ENCODE data around the gene STAT3. TPM values are rescaled to one million over a fixed set of nuclear protein-coding genes. Genes with fewer than 3 reads are reported as not detected.
"Not testable (repeated sequence)": the region's sequence is repeated elsewhere in the genome, so short reads cannot be mapped to it uniquely, and the experiment has no call there.

STAT3 gene
- total and polyA plus RNA-seq, 2 donors (not counting 1 experiment from before 2014, with no cell fraction given) = 50.1 to 140 TPM

DNA sequence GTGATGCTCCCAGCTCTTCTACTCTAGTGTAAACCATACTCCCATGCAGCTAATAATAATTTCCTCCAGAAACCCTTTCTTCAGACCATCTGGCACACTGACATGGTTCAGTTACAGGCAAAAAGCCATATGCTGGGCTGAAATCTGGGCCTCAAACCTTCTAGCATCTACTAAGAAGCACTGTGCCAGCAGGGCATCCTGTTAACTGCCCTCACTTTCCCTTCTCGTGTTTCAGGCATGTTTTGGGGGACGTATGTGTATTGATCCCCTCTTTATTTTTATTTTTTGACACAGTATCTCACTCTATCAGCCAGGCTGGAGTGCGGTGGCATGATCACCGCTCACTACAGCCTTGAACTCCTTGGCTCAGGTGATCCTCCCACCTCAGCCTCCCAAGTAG lies 66.7 kb downstream of the STAT3 start:
- Histone ChIP-seq H3K36me3 (replicated peaks in 1 of 2; ENCODE audit: control extremely low read depth in 1 of 2, control insufficient read depth in 1 of 2, extremely low read depth in 1 of 2, insufficient read depth in 2 of 2, low read length in 1 of 2) (peaks cover 0 to 51% of the 10 kb centered on the region in 2 experiments), H3K4me3 (ENCODE audit: control extremely low read depth in 1 of 5, extremely low read depth in 1 of 5, insufficient read depth in 1 of 5, low read depth in 2 of 5, low read length in 4 of 5) (no peak overlapping the region), H3K9ac (ENCODE audit: low read length) (no peak overlapping the region), H3K9me3 (ENCODE audit: control extremely low read depth in 1 of 3, control insufficient read depth in 2 of 3, insufficient read depth in 1 of 3, low read length in 2 of 3) (no peaks in the 10 kb centered on the region), H2AFZ (ENCODE audit: insufficient read depth, low read depth, low read length, poor library complexity, severe bottlenecking) (no peak overlapping the region), H4K20me1 (ENCODE audit: control insufficient read depth, insufficient read depth, low read length, poor library complexity, severe bottlenecking) (peaks cover 7% of the 10 kb centered on the region), H3K27ac (ENCODE audit: low read length in 2 of 2) (no peak overlapping the region), H3K4me1 (ENCODE audit: control insufficient read depth in 2 of 2, insufficient read depth in 2 of 2, low read length in 2 of 2) (peaks cover 12 to 28% of the 10 kb centered on the region in 2 donors), H3K4me2 (replicated peaks; ENCODE audit: low read depth, low read length, poor library complexity, severe bottlenecking) (no peak overlapping the region), H3K27me3 (replicated peaks in 1 of 4; ENCODE audit: control extremely low read depth in 1 of 4, control insufficient read depth in 3 of 4, insufficient read depth in 4 of 4, low read length in 3 of 4) (no peaks in the 10 kb centered on the region), H3K79me2 (ENCODE audit: control insufficient read depth, insufficient read depth, low read length) (peaks cover 12% of the 10 kb centered on the region)
- POLR2A ChIA-PET = interaction anchor here (0.9 to 1.6 kb wide), 3 partner anchors 84 to 206 kb away, joined by 4 to 6 read pairs (median 6); no protein-coding TSS in a partner anchor
- ATAC-seq (ENCODE audit: low read depth) (no peak), DNase-seq (no peak)
- CTCF ChIA-PET = interaction anchor here (0.5 to 20.6 kb wide), 22 partner anchors 9 to 401 kb away, joined by 3 to 546 read pairs (median 5); partner anchors contain the start of genes CAVIN1 and STAT3
- no peak overlapping the region for H3K27ac Mint-ChIP-seq
- 94% methylated on average over 2 of the region's 4 CpGs for WGBS (ENCODE audit: insufficient coverage)
- peaks cover 32% of the 10 kb centered on the region for H3K4me1 Mint-ChIP-seq
- H3K9me3 Mint-ChIP-seq (ENCODE audit: insufficient read depth) = no peaks in the 10 kb centered on the region
- intact Hi-C loops (cut with micrococcal nuclease) = loop anchor here (5.0 kb wide), 1 partner anchor 66 kb away; the partner anchor contains the start of gene STAT3
- no peak overlapping the region for H3K4me3 Mint-ChIP-seq
- no peak for TF ChIP-seq EZH2 (IDR thresholded peaks at IDR 0.05; ENCODE audit: borderline replicate concordance, insufficient read depth, low read depth, low read length, poor library complexity, severe bottlenecking)
- TF ChIP-seq, protein P1, sequence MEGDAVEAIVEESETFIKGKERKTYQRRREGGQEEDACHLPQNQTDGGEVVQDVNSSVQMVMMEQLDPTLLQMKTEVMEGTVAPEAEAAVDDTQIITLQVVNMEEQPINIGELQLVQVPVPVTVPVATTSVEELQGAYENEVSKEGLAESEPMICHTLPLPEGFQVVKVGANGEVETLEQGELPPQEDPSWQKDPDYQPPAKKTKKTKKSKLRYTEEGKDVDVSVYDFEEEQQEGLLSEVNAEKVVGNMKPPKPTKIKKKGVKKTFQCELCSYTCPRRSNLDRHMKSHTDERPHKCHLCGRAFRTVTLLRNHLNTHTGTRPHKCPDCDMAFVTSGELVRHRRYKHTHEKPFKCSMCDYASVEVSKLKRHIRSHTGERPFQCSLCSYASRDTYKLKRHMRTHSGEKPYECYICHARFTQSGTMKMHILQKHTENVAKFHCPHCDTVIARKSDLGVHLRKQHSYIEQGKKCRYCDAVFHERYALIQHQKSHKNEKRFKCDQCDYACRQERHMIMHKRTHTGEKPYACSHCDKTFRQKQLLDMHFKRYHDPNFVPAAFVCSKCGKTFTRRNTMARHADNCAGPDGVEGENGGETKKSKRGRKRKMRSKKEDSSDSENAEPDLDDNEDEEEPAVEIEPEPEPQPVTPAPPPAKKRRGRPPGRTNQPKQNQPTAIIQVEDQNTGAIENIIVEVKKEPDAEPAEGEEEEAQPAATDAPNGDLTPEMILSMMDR (IDR thresholded peaks at IDR 0.05) = no peak
- H3K27me3 Mint-ChIP-seq = no peaks in the 10 kb centered on the region

DNA sequence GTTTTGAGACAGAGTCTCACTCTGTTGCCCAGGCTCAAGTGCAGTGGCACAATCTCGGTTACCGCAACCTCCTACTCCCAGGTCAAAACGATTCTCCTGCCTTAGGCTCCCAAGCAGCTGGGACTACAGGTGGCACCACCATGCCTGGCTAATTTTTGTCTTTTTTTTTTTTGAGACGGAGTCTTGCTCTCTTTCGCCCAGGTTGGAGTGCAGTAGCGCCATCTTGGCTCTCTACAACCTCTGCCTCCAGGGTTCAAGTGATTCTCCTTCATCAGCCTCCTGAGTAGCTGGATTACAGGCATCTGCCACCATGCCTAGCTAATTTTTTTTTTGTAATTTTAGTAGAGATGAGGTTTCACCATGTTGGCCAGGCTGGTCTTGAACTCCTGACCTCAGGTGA lies 70.3 kb downstream of the STAT3 start:
- H3K36me3 ChIP-seq (replicated peaks in 1 of 2; ENCODE audit: control extremely low read depth in 1 of 2, control insufficient read depth in 1 of 2, extremely low read depth in 1 of 2, insufficient read depth in 2 of 2, low read length in 1 of 2) = peaks cover 0 to 41% of the 10 kb centered on the region in 2 experiments
- H3K4me3 Mint-ChIP-seq; H2AFZ ChIP-seq (ENCODE audit: insufficient read depth, low read depth, low read length, poor library complexity, severe bottlenecking); H3K27ac Mint-ChIP-seq; H3K9me3 ChIP-seq (ENCODE audit: control extremely low read depth in 1 of 3, control insufficient read depth in 2 of 3, insufficient read depth in 1 of 3, low read length in 2 of 3); H4K20me1 ChIP-seq (ENCODE audit: control insufficient read depth, insufficient read depth, low read length, poor library complexity, severe bottlenecking); H3K9me3 Mint-ChIP-seq (ENCODE audit: insufficient read depth); DNase-seq; H3K4me2 ChIP-seq (replicated peaks; ENCODE audit: low read depth, low read length, poor library complexity, severe bottlenecking); H3K27ac ChIP-seq (ENCODE audit: low read length in 2 of 2); H3K9ac ChIP-seq (ENCODE audit: low read length); intact Hi-C loops (cut with micrococcal nuclease); H3K27me3 ChIP-seq (replicated peaks in 1 of 4; ENCODE audit: control extremely low read depth in 1 of 4, control insufficient read depth in 3 of 4, insufficient read depth in 4 of 4, low read length in 3 of 4); H3K27me3 Mint-ChIP-seq; H3K4me3 ChIP-seq (ENCODE audit: control extremely low read depth in 1 of 5, extremely low read depth in 1 of 5, insufficient read depth in 1 of 5, low read depth in 2 of 5, low read length in 4 of 5); ATAC-seq (ENCODE audit: low read depth): not testable (repeated sequence)
- H3K79me2 ChIP-seq (ENCODE audit: control insufficient read depth, insufficient read depth, low read length) = peaks cover 12% of the 10 kb centered on the region
- H3K4me1 Mint-ChIP-seq = peaks cover 58% of the 10 kb centered on the region
- ChIA-PET POLR2A (interaction anchor here (0.7 kb wide), 1 partner anchor 88 kb away, joined by 3 read pairs; no protein-coding TSS in a partner anchor), CTCF (interaction anchor here (0.9 to 20.6 kb wide), 8 partner anchors 17 to 230 kb away, joined by 3 to 546 read pairs (median 4); partner anchors contain the start of gene STAT3)
- peaks cover 40 to 59% of the 10 kb centered on the region in 2 donors for H3K4me1 ChIP-seq (ENCODE audit: control insufficient read depth in 2 of 2, insufficient read depth in 2 of 2, low read length in 2 of 2)
- WGBS (ENCODE audit: insufficient coverage) = 96% methylated on average over 3 of the region's 6 CpGs

Measured in B cell (primary cell).